C4-2B (cell line): ENCODE data around the gene TRPV4.

ENCODE experiments used
- ZFX ChIP-seq: fragments of 450-650 bp; IDR thresholded peaks from 2 replicates; pipeline ENCODE4 v1.6.1; 2017
- TF ChIP-seq, protein P1 (sequence below): fragments of 450-650 bp; conservative IDR thresholded peaks from 2 replicates; pipeline ENCODE4 v1.5.1; 2017; ENCODE audit warnings: mild to moderate bottlenecking

DNA sequence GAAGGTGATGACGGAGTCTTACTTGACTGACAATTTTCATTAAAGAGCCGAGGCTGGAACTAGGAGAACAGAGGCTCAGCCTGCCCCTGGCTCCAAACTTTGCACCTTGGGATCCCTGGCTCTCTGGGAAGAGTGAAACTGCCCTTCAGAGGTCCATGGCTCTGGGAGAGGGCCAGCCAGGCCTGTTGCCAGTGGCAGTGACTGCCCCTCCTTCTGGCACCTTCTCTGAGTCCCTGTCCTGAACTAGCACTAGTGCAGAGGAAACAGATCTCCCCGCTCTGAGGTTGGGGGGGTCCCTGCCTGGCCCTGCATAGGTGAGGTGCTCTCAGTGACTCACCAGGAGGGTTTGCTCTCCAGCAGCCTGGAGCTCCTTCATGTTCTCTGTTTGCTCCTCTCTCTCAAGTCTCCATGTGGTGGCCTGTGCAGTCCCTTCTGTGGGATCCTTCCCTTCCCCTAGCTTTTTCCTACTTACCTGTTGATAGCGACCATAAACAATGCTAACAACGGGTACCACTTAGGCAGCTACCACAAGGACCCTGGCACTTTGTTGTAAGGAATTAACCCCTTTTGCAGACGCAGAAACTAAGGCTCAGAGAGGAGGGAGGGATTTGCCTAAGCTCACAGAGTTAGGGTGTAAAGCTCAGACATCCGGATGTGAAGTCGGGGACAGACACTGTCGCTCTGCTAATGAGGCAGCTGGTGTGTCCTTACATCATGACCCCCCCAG lies 97.2 kb downstream of the TRPV4 start:
- TF ChIP-seq, protein P1, sequence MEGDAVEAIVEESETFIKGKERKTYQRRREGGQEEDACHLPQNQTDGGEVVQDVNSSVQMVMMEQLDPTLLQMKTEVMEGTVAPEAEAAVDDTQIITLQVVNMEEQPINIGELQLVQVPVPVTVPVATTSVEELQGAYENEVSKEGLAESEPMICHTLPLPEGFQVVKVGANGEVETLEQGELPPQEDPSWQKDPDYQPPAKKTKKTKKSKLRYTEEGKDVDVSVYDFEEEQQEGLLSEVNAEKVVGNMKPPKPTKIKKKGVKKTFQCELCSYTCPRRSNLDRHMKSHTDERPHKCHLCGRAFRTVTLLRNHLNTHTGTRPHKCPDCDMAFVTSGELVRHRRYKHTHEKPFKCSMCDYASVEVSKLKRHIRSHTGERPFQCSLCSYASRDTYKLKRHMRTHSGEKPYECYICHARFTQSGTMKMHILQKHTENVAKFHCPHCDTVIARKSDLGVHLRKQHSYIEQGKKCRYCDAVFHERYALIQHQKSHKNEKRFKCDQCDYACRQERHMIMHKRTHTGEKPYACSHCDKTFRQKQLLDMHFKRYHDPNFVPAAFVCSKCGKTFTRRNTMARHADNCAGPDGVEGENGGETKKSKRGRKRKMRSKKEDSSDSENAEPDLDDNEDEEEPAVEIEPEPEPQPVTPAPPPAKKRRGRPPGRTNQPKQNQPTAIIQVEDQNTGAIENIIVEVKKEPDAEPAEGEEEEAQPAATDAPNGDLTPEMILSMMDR = no peak
- TF ChIP-seq ZFX = no peak
